ENCODE results near the gene NOC2L.
A peak's percentile ranks its signal among the peaks of the same experiment; 100 is the strongest.

The NOC2L gene

GRCh38 chr1:913491-914130 lies 45.4 kb downstream of the NOC2L start:
- no peak for DNase-seq

DNA sequence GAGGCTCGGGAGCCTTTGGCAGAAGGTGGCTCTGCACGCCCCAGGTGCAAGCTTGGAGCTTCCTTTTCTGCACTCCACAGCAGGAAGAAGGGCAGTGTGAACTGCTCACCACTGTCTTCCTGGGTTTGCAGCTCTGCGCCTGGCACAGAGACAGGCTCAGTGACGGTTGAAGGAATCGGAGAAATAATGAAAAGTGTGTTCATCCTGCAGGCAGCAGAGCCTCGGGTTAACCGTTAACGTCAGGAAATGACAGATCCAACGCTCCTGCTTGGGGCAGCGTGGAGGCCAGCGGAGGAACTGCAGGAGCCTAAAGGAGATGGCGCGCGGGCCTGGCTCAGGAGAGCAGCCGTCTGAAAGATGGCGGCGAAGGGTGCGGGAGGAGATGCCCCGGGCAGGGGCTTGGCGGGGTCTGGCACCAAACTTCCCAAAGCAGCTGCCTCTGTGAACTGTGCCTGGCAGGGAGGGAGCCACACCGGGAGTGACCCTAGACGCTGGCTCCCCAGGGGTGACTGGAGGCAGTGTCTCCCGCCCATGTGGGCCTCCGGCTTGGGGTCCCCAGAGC lies 46.2 kb downstream of the NOC2L start:
- DNase-seq = peak; percentile 32

DNA sequence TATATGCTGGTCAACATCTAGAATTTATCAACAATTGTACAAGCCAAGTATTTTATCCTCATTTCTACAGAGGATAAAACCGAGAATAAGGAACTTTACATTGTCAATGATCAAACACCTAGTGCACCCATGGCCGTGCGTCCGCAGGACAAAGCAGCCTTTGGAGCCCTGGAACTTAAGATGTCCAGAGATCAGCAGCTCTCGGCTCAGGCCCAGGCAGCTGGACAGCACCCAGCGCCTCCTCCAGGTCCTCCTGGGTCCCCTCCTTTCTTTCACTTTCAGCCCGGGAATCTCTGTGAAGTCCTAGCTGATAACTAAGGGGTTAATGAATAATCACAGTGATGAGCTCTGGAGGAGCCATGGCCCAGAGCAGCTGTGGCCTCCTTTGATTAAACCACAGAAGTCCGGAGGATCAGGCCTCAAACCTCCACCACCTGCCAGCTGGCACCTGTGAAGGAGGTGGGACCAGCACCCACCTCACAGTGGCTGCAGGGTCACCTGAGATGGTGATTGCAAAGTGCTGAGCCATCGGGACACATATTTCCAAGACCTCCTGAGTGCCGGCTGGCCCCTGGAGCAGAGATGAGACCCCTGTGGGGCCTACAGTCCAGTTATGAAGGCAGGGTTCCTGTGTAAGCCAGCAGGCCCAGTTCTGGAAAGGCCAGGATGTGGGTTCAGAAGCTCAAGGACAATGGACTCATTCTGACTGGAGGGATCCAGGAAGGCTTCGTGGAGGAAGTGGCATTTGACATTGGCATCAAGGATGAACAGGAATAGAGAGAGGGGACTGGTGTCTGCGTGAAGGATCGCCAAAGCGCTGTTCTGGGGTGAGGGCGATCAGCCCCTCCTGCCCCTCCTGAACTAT lies 46.9 kb downstream of the NOC2L start:
- peak; percentile 29 for DNase-seq

GRCh38 chr1:910881-911721 lies 48.0 kb downstream of the NOC2L start:
- DNase-seq = peak; percentile 80

DNA sequence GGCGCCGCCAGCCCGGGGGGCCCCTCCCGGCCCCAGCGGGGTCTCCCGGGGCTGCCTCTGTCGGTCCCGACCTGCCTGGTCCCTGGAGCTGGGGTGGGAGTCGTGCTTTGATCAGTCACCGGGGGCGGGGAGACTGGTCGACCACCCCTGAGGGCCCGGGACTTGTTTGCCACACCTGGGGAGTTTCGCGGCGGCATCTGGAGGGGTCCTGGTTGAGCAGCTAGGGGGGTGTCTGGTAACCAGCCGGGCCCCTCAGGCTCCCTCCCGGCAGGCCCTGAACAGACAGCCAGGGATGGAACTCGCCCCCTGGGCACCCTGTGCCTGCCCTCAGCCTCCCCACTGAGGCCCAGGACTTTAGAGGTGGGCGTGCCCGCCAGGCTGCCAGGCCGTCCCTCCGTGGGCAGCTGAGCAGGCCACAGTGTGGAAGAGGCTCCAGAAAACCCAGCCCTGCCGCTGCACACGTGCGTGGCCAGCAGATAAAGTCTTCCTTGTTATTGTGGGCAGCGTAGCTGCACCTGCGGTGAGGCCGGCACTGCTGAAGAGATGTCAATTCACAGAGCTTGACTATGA lies 48.7 kb downstream of the NOC2L start:
- DNase-seq = peak; percentile 34

DNA sequence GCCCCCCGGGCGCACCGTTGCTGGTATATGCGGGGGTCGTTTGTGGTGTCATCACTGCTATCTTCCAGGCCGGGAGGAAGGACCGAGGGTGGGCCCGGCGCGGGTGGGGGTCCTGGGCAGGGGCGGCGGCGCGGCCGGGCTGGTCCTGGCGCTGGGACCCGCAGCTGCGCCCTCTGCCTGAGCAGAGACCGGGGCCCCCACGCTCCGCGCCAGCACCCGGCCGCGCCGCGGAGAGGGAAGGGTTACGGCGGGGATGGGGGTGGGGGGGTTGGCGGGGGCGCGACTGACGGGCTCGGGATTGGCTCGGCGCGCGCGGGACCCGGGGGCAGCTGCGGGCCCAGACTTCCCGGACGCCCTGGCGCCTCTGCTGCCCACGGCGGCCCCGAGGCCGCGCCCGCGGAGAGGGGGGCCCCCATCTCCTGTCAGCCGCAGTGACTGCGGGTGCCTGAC lies 49.2 kb downstream of the NOC2L start:
- no peak for DNase-seq

GRCh38 chr1:908661-909060 lies 50.4 kb downstream of the NOC2L start:
- DNase-seq = no peak

DNA sequence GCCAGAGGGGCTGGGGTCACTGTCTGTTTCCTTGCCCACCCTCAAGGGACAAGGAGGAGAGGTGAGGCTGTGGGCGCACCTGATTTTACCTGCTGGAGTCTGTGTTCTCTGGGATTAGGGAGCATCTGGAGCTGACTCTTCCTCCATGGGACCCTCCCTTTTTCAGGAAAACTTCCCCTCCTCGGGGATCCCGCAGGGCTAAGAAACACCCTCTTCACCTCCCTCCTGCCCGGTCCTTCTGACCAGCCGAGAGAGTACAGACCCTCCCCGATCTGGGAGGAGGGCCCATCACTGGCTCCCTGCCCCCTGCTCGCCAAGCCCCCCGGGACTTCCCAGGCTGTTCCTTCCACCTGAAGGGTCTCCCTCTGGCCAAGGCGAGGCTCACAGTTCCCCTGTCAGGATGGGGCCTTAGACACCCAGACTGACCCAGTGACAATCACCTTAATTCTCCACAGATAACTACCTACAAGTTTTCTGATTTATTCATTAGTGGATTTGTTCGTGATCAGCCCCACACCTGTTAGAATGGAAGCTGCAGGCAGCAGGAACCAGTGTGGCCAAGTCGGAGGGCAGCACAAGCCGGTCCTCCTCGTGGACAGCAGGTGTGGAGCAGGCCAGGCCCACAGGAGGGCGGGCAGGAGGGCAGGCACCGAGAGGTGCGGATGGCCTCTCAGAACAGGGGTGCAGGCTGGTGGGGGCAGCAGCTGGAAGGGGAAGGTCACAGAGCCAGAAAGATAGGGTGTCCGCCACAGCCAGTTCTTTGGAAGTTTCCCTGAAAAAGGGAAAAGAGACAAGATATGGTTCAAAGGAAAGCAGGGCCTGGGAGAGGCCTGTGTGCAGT lies 51.2 kb downstream of the NOC2L start:
- DNase-seq = no peak

DNA sequence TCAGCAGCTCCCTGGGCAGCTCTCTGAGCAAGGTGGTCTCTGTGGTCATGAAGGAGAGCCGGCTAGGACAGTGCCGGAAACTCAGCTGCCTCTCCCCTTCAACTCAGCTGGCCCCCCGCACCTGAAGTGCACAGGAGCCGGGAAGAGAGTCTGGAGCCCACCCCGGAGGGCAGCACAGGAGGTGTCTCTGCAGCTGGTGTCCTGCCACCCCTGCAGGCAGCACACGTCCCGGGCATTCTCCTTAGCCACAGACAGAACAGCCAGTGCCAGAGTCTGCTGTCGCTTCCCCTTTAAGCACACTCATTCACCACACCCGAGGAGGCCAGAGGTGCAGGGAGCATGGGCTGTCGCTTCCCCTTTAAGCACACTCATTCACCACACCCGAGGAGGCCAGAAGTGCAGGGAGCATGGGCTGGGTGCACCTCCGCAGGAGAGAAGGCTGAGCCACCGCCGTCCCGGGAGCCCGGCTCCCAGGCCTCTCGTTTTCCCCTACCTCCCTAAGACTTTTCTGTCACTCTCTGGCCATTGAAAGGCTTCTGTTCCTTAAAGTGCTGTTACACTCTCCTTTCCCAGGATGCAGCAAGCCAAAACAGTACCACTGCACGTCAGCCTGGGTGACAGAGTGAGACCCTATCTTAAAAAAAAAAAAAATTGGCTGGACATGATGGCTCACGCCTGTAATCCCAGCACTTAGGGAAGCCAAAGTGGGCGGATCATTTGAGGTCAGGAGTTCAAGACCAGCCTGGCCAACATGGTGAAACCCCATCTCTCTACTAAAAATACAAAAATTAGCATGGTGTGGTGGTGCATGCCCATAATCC lies 52.2 kb downstream of the NOC2L start:
- DNase-seq = no peak

- no peak for DNase-seq
Observed at GRCh38 chr1:905811-906599, 53.1 kb downstream of the NOC2L start.

GRCh38 chr1:905071-905749 lies 53.8 kb downstream of the NOC2L start:
- DNase-seq = peak; percentile 26

- peak; percentile 72 for DNase-seq
Observed at GRCh38 chr1:904310-904950, 54.6 kb downstream of the NOC2L start.

DNA sequence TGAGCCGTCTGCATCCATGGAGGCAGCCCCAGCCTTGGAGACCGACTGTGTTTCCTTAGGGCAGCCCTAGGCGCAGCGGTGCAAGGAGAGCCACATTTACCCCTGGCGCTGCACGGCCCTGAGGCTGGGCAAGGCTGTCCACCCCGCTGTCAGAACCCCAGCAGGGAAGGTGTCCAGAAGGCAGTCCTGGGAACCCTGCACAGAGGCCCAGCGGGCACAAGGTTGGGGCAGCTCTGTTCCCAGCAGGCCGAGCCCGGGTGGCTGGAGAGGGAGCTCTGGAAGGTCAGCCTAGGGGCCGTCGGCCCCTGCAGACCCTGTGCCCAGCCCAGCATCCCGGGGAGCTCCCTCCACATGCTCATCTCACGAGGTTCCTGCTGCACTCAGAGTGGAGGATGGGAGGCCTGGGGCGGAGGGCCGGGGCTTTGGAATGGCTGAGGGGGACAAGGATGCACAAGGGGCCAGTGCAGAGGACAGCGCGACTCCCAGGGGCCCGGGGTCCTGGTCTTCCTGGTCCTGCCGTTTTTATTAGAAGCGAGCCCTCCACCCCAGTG lies 55.3 kb downstream of the NOC2L start:
- DNase-seq = no peak

- no peak for DNase-seq
Observed at GRCh38 chr1:903305-903704, 55.8 kb downstream of the NOC2L start.

- no peak for DNase-seq
Observed at GRCh38 chr1:902802-903201, 56.3 kb downstream of the NOC2L start.

DNA sequence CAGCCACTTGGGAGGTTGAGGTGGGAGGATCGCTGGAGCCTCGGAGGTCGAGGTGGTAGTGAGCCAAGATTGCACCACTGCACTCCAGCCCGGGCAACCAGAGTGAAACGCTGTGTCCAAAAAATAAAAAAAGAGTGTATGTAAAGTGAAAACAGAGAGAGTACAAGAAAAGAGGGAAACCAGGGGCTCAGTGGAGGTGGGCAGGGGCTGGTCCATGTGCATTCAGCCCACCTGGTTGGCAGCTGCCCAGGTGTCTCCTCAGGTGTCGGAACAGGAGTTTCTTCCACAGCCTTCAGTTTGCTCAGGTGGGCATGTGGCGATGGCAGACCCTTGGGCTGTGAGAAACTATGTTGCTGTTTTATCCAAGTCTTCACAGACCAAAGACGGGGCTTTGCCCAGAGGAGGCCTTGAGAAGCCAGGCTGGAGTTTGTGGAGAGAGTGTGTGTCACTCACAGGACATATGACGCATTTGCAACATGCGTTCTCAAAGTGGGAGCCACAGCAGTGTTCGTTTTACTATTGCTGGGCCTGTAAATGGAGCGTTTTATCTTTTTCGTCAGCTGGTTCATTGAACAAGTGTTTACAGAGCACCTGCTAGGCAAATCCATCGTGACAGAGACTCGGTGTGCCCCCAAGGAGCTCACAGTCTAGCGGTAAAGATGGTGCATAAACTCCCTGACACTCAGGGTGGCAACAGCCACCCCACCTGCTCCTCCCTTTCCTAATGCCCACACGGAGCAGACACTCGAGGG lies 57.8 kb downstream of the NOC2L start:
- DNase-seq = peak; percentile 48

DNA sequence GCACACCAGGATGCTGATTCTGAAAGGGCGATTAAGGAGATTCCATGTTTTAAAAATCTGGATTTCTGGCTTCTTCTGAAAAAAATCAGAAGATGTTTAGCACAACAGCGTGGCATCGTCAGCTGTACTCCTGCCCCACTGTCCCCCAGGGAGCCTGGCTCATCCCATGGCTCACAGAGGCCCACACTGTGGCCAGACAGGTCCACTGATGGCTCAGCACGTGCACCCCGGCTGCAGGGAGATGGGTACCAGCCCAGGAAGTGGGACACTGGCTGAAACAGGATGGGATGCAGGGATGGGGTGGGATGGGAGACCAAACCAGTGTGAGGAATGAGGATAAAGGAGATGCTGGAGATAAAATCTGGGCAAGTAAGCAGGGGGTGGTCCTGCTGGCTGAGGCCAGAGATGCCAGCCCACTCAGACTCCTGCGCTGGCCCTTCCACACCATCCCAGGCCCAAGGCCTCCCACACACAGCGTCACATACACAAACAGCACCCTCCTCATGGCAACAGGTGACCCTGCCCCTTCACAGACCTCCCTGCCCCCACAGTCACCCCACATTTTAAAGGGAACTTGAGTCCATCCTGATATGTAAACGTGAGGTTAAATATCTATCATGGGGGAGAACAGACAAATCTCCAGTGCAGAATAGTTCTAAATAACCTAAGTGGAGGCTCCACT lies 59.3 kb downstream of the NOC2L start:
- no peak for DNase-seq
